ENCODE measurements around the gene STIM2.

DNA sequence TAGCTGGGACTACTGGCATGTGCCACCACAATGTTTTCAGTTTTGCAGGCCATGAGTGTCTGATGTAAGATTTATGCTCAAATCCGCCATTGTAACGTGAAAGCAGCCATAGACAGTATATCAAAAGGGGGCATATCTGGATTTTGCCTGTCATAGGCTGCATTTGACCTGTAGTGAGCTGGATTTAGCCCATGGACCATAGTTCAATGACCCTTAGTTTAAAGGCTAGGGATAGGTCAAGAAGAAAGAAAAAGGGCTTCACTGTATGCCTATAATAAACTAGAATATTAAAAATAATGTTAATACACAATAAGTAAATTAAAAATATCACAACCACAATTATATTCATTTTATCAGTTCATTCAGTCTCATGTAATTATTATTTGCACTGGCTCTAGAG lies 181.8 kb downstream of the STIM2 start:
- TF ChIP-seq, protein P1, sequence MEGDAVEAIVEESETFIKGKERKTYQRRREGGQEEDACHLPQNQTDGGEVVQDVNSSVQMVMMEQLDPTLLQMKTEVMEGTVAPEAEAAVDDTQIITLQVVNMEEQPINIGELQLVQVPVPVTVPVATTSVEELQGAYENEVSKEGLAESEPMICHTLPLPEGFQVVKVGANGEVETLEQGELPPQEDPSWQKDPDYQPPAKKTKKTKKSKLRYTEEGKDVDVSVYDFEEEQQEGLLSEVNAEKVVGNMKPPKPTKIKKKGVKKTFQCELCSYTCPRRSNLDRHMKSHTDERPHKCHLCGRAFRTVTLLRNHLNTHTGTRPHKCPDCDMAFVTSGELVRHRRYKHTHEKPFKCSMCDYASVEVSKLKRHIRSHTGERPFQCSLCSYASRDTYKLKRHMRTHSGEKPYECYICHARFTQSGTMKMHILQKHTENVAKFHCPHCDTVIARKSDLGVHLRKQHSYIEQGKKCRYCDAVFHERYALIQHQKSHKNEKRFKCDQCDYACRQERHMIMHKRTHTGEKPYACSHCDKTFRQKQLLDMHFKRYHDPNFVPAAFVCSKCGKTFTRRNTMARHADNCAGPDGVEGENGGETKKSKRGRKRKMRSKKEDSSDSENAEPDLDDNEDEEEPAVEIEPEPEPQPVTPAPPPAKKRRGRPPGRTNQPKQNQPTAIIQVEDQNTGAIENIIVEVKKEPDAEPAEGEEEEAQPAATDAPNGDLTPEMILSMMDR (IDR thresholded peaks at IDR 0.05): no peak
- no peak for TF ChIP-seq POLR2A (IDR thresholded peaks at IDR 0.05)
- TF ChIP-seq EP300 (IDR thresholded peaks at IDR 0.05; ENCODE audit: low read depth): no peak

Data from transverse colon (tissue), 3 donors.